ENCODE measurements around the gene ARF4. TPM values are rescaled to one million over a fixed set of nuclear protein-coding genes. Genes with fewer than 3 reads are reported as not detected.

Gene ARF4
- total and polyA plus RNA-seq, 9 donors: 84.5 to 295 (median 131) TPM

- peak; percentile 68 to 84 (median 77) for DNase-seq
- Histone ChIP-seq H3K36me3 (no peaks in the 10 kb centered on the region), H3K4me3 (peak overlapping the region; percentile 97), H3K4me1 (ENCODE audit: insufficient read depth) (peaks cover 7% of the 10 kb centered on the region), H3K27ac (peak overlapping the region; percentile 83 to 97), H3K27me3 (no peaks in the 10 kb centered on the region), H3K9me3 (no peaks in the 10 kb centered on the region)
- no peak for TF ChIP-seq POLR2A (IDR thresholded peaks at IDR 0.05)
- TF ChIP-seq CTCF (IDR thresholded peaks at IDR 0.05): no peak
- TF ChIP-seq EP300 (IDR thresholded peaks at IDR 0.05): no peak
- WGBS, 3 donors: 0 to 1% (median 0%) methylated on average over 29 to 31 of the region's 31 CpGs
- intact Hi-C loops (cut with DNase I): loop anchor here in 1 of 4 donors (2.0 kb wide), 2 partner anchors 40 to 96 kb away; partner anchors contain the start of genes DENND6A and PDE12
These were observed 533 bp downstream of the ARF4 start for GRCh38 chr3:57596495-57597126.

GRCh38 chr3:57594576-57594975, 2.6 kb downstream of the ARF4 start:
- DNase-seq: no peak
- H3K9me3 ChIP-seq: no peaks in the 10 kb centered on the region
- no peaks in the 10 kb centered on the region for H3K36me3 ChIP-seq
- no peak for TF ChIP-seq POLR2A (IDR thresholded peaks at IDR 0.05)
- no peak for TF ChIP-seq EP300 (IDR thresholded peaks at IDR 0.05)
- no peak for TF ChIP-seq CTCF (IDR thresholded peaks at IDR 0.05)
- no peaks in the 10 kb centered on the region for H3K27me3 ChIP-seq
- WGBS, 3 donors: 11 to 15% (median 11%) methylated on average over 5 of the region's 5 CpGs
- H3K4me1 ChIP-seq (ENCODE audit: insufficient read depth): peaks cover 7% of the 10 kb centered on the region
- H3K27ac ChIP-seq: no peak overlapping the region
- H3K4me3 ChIP-seq: peak overlapping the region; percentile 97
- intact Hi-C loops (cut with DNase I): no loop called here

- H3K27ac ChIP-seq: no peak overlapping the region
- DNase-seq: no peak
- peaks cover 7% of the 10 kb centered on the region for H3K4me1 ChIP-seq (ENCODE audit: insufficient read depth)
- no peak overlapping the region for H3K4me3 ChIP-seq
- no peaks in the 10 kb centered on the region for H3K36me3 ChIP-seq
- H3K27me3 ChIP-seq: no peaks in the 10 kb centered on the region
- WGBS, 3 donors: 43 to 53% (median 53%) methylated on average over 4 of the region's 4 CpGs
- TF ChIP-seq CTCF (IDR thresholded peaks at IDR 0.05) (no peak), POLR2A (IDR thresholded peaks at IDR 0.05) (no peak), EP300 (IDR thresholded peaks at IDR 0.05) (no peak)
- intact Hi-C loops (cut with DNase I): no loop called here
- no peaks in the 10 kb centered on the region for H3K9me3 ChIP-seq
These were observed 3.0 kb downstream of the ARF4 start for GRCh38 chr3:57594144-57594543.

- Histone ChIP-seq H3K9me3 (no peaks in the 10 kb centered on the region), H3K4me1 (ENCODE audit: insufficient read depth) (peaks cover 2% of the 10 kb centered on the region), H3K27me3 (no peaks in the 10 kb centered on the region), H3K4me3 (no peak overlapping the region), H3K27ac (no peak overlapping the region), H3K36me3 (no peaks in the 10 kb centered on the region)
- DNase-seq: no peak
- 56 to 57% (median 57%) methylated on average over 6 of the region's 6 CpGs for WGBS, 3 donors
- no peak for TF ChIP-seq POLR2A (IDR thresholded peaks at IDR 0.05)
- no peak for TF ChIP-seq CTCF (IDR thresholded peaks at IDR 0.05)
- no peak for TF ChIP-seq EP300 (IDR thresholded peaks at IDR 0.05)
- intact Hi-C loops (cut with DNase I): no loop called here
These were observed 4.8 kb downstream of the ARF4 start for GRCh38 chr3:57592306-57592705.
